Lower lobe of right lung (tissue), 2 donors: Measurements from ENCODE around the gene SMIM21. TPM values are rescaled to one million over a fixed set of nuclear protein-coding genes. Genes with fewer than 3 reads are reported as not detected.

Experiments used
- ATAC-seq, 2 donors: fragments of 200-7000 bp; cut with Tn5 transposase; one replicate each; pipeline ENCODE4 v1.9.1; 2020 to 2022; ENCODE audit warnings: mild to moderate bottlenecking in 2 of 2, moderate library complexity in 2 of 2
- DNase-seq: peaks from one replicate; pipeline ENCODE4 v3.0.0-alpha.2; 2020
- H3K27ac ChIP-seq: fragments of 200-600 bp; one replicate; pipeline ENCODE4 v1.8.0; 2022
- H3K27me3 ChIP-seq: fragments of 200-600 bp; one replicate; pipeline ENCODE4 v1.8.0; 2022; ENCODE audit warnings: low read depth
- H3K36me3 ChIP-seq: fragments of 200-600 bp; one replicate; pipeline ENCODE4 v1.8.0; 2022; ENCODE audit warnings: mild to moderate bottlenecking
- H3K4me1 ChIP-seq: fragments of 200-600 bp; one replicate; pipeline ENCODE4 v1.8.0; 2022
- H3K4me3 ChIP-seq: fragments of 200-600 bp; one replicate; pipeline ENCODE4 v1.8.0; 2022; ENCODE audit warnings: mild to moderate bottlenecking
- H3K9me3 ChIP-seq: fragments of 200-600 bp; one replicate; pipeline ENCODE4 v1.8.0; 2022
- CTCF ChIP-seq: fragments of 200-600 bp; IDR thresholded peaks from one replicate; pipeline ENCODE4 v1.8.0; 2022; ENCODE audit warnings: antibody characterized with exemption, mild to moderate bottlenecking
- intact Hi-C: fragments of 100-400 bp; cut with DNase I; formaldehyde crosslinking; loops from one replicate; pipeline ENCODE4 v1.11.0; 2022
- total RNA-seq: library from RNA; stranded (reverse); fragmentation: NEBNext Ultra II Directional; extraction: Animal tissue kit (Norgen Biotek cat#: 25700); gene quantifications from one replicate; pipeline ENCODE4 v1.2.1, GENCODE V29; 2021
- donor health status: DM: no; HTN: yes; CAD: no; lungs with severe emphysema.

The SMIM21 gene
- total RNA-seq, 1 donor from 2014 or later, result not detected

- intact Hi-C loops, result no loop called here
- Histone ChIP-seq H3K27me3 (no peaks in the 10 kb centered on the region), H3K4me1 (no peaks in the 10 kb centered on the region), H3K4me3 (no peak overlapping the region), H3K36me3 (no peaks in the 10 kb centered on the region), H3K27ac (no peak overlapping the region), H3K9me3 (no peaks in the 10 kb centered on the region)
- no peak for ATAC-seq
- no peak for DNase-seq
- no peak for TF ChIP-seq CTCF
These were observed 50.2 kb downstream of the SMIM21 start for GRCh38 chr18:75377258-75377657.

- Histone ChIP-seq H3K4me3 (no peak overlapping the region), H3K4me1 (no peaks in the 10 kb centered on the region), H3K9me3 (no peaks in the 10 kb centered on the region), H3K27ac (no peak overlapping the region), H3K27me3 (no peaks in the 10 kb centered on the region), H3K36me3 (no peaks in the 10 kb centered on the region)
- no peak for TF ChIP-seq CTCF
- no peak for ATAC-seq
- no peak for DNase-seq
- intact Hi-C loops, result no loop called here
These were observed 51.5 kb downstream of the SMIM21 start for GRCh38 chr18:75376004-75376403.

- no peak for TF ChIP-seq CTCF
- Histone ChIP-seq H3K27me3 (no peaks in the 10 kb centered on the region), H3K9me3 (no peaks in the 10 kb centered on the region), H3K4me3 (no peak overlapping the region), H3K27ac (no peak overlapping the region), H3K36me3 (no peaks in the 10 kb centered on the region), H3K4me1 (no peaks in the 10 kb centered on the region)
- intact Hi-C loops, result no loop called here
- DNase-seq (no peak), ATAC-seq (no peak)
These were observed 52.2 kb downstream of the SMIM21 start for GRCh38 chr18:75375341-75375740.

- Histone ChIP-seq H3K4me3 (no peak overlapping the region), H3K4me1 (no peaks in the 10 kb centered on the region), H3K27ac (no peak overlapping the region), H3K27me3 (no peaks in the 10 kb centered on the region), H3K9me3 (no peaks in the 10 kb centered on the region), H3K36me3 (no peaks in the 10 kb centered on the region)
- DNase-seq (no peak), ATAC-seq (no peak)
- TF ChIP-seq CTCF, result no peak
- intact Hi-C loops, result no loop called here
These were observed 53.0 kb downstream of the SMIM21 start for GRCh38 chr18:75374466-75374865.

- Histone ChIP-seq H3K27ac (no peak overlapping the region), H3K4me1 (no peaks in the 10 kb centered on the region), H3K4me3 (no peak overlapping the region), H3K36me3 (no peaks in the 10 kb centered on the region), H3K27me3 (no peaks in the 10 kb centered on the region), H3K9me3 (no peaks in the 10 kb centered on the region)
- DNase-seq (no peak), ATAC-seq (no peak)
- TF ChIP-seq CTCF, result no peak
- intact Hi-C loops, result no loop called here
These were observed 58.3 kb downstream of the SMIM21 start for GRCh38 chr18:75369026-75369721.
